Measurements from ENCODE around the gene PDS5A.

PDS5A gene

DNA sequence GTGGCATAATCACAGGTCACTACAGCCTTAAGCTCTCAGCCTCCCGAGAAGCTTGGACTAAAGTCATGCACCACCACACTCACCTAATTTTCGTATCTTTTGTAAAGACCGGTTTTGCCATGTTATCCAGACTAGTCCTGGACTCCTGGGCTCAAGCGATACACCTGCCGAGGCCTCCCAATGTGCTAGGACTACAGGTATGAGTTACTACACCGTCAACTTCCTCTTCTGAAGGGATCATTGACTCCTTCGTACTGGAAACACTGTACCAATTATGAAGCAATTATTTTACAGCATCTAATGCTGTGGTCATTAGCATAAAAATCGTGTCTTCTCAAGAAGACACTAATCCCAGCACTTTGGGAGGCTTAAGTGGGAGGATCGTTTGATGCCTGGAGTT lies 35.2 kb downstream of the PDS5A start:
- no peak for ATAC-seq

DNA sequence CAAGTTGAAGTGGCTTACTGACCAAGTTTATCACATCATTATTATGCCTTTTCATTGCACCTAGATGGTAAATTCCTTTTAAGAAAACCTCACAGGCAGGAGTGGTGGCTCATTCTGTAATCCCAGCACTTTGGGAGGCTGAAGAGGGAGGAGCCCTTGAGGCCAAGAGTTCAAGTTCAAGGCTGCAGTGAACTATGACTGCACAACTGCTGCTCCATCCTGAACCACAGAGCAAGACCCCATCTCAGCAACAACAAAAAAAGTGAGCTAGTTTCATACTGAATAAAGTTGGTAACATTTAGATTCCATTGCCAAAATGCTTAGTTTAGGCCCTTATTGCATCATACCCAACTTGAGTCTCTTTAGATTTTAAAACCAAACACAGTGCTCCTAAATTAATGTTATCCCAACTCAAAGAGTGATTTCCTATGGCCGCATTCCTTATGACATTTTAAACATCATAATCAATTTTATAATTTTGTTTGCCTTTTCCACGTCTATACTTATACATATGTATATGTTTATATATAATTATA lies 36.0 kb downstream of the PDS5A start:
- ATAC-seq, result no peak
- TF ChIP-seq RARB (CRISPR knock-in tag; IDR thresholded peaks at IDR 0.05) (no peak), BACH2 (CRISPR knock-in tag; IDR thresholded peaks at IDR 0.05; ENCODE audit: borderline replicate concordance) (no peak), ZFP30 (CRISPR knock-in tag; IDR thresholded peaks at IDR 0.05) (no peak), ZC3H10 (CRISPR knock-in tag; IDR thresholded peaks at IDR 0.05) (no peak), ZNF70 (CRISPR knock-in tag; IDR thresholded peaks at IDR 0.05) (no peak), GLIS3 (CRISPR knock-in tag; IDR thresholded peaks at IDR 0.05) (no peak), PATZ1 (CRISPR knock-in tag; IDR thresholded peaks at IDR 0.05; ENCODE audit: borderline replicate concordance) (no peak), ISL1 (CRISPR knock-in tag; IDR thresholded peaks at IDR 0.05) (no peak), CSDC2 (CRISPR knock-in tag; IDR thresholded peaks at IDR 0.05) (no peak), SNAI2 (CRISPR knock-in tag; IDR thresholded peaks at IDR 0.05) (no peak), ESRRG (CRISPR knock-in tag; IDR thresholded peaks at IDR 0.05) (no peak), TOX (CRISPR knock-in tag; IDR thresholded peaks at IDR 0.05; ENCODE audit: borderline replicate concordance) (no peak), ARNTL (CRISPR knock-in tag; IDR thresholded peaks at IDR 0.05; ENCODE audit: borderline replicate concordance, low read depth) (no peak), ZFP3 (CRISPR knock-in tag; IDR thresholded peaks at IDR 0.05) (no peak), ZNF8 (CRISPR knock-in tag; IDR thresholded peaks at IDR 0.05) (no peak)
- TF ChIP-seq, protein P1, sequence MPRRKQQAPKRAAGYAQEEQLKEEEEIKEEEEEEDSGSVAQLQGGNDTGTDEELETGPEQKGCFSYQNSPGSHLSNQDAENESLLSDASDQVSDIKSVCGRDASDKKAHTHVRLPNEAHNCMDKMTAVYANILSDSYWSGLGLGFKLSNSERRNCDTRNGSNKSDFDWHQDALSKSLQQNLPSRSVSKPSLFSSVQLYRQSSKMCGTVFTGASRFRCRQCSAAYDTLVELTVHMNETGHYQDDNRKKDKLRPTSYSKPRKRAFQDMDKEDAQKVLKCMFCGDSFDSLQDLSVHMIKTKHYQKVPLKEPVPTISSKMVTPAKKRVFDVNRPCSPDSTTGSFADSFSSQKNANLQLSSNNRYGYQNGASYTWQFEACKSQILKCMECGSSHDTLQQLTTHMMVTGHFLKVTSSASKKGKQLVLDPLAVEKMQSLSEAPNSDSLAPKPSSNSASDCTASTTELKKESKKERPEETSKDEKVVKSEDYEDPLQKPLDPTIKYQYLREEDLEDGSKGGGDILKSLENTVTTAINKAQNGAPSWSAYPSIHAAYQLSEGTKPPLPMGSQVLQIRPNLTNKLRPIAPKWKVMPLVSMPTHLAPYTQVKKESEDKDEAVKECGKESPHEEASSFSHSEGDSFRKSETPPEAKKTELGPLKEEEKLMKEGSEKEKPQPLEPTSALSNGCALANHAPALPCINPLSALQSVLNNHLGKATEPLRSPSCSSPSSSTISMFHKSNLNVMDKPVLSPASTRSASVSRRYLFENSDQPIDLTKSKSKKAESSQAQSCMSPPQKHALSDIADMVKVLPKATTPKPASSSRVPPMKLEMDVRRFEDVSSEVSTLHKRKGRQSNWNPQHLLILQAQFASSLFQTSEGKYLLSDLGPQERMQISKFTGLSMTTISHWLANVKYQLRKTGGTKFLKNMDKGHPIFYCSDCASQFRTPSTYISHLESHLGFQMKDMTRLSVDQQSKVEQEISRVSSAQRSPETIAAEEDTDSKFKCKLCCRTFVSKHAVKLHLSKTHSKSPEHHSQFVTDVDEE (CRISPR knock-in tag; IDR thresholded peaks at IDR 0.05), result no peak
- TF ChIP-seq, protein P2, sequence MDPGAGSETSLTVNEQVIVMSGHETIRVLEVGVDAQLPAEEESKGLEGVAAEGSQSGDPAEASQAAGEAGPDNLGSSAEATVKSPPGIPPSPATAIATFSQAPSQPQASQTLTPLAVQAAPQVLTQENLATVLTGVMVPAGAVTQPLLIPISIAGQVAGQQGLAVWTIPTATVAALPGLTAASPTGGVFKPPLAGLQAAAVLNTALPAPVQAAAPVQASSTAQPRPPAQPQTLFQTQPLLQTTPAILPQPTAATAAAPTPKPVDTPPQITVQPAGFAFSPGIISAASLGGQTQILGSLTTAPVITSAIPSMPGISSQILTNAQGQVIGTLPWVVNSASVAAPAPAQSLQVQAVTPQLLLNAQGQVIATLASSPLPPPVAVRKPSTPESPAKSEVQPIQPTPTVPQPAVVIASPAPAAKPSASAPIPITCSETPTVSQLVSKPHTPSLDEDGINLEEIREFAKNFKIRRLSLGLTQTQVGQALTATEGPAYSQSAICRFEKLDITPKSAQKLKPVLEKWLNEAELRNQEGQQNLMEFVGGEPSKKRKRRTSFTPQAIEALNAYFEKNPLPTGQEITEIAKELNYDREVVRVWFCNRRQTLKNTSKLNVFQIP (CRISPR knock-in tag; IDR thresholded peaks at IDR 0.05; ENCODE audit: borderline replicate concordance, low read depth), result no peak

More for the DNA sequence above, 35.2 kb downstream of the PDS5A start:
- no peak for TF ChIP-seq ESRRG (CRISPR knock-in tag; IDR thresholded peaks at IDR 0.05)
- no peak for TF ChIP-seq TOX (CRISPR knock-in tag; IDR thresholded peaks at IDR 0.05; ENCODE audit: borderline replicate concordance)
- TF ChIP-seq ZC3H10 (CRISPR knock-in tag; IDR thresholded peaks at IDR 0.05), result no peak
- TF ChIP-seq ZNF8 (CRISPR knock-in tag; IDR thresholded peaks at IDR 0.05), result no peak
- TF ChIP-seq, protein P2 (CRISPR knock-in tag; IDR thresholded peaks at IDR 0.05; ENCODE audit: borderline replicate concordance, low read depth), result no peak
- TF ChIP-seq OSR1 (CRISPR knock-in tag; IDR thresholded peaks at IDR 0.05), result no peak
- no peak for TF ChIP-seq CSDC2 (CRISPR knock-in tag; IDR thresholded peaks at IDR 0.05)
- no peak for TF ChIP-seq RARB (CRISPR knock-in tag; IDR thresholded peaks at IDR 0.05)
- no peak for TF ChIP-seq CREB5 (CRISPR knock-in tag; IDR thresholded peaks at IDR 0.05; ENCODE audit: low read depth)
- TF ChIP-seq PATZ1 (CRISPR knock-in tag; IDR thresholded peaks at IDR 0.05; ENCODE audit: borderline replicate concordance), result no peak
- no peak for TF ChIP-seq TCF4 (CRISPR knock-in tag; IDR thresholded peaks at IDR 0.05; ENCODE audit: borderline replicate concordance)
